ENCODE results near the gene TPD52L2.

The TPD52L2 gene

DNA sequence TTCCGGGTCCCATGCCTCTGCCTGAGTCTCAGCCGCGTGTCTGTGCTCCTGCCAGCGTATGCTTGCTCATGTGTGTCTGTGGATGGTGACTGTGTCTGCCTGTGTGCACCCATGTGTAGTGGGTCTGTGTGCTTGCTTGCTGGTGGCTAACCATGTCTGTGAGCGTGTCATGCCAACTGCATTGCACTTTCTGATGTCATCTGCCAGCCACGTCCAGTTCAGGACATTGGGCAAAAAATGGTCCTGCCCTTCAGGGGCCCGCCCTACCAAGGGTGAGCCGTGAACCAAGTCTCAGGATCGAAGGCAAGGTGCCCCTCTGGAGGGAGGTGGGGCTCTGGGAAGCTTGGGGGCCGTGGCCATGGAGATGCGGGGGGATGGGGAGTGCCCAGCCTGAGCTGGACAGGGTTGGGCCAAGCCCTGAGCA, 24.7 kb upstream of the TPD52L2 start:
- Histone ChIP-seq H3K4me1 (peaks cover 75 to 93% (median 91%) of the 10 kb centered on the region in 10 experiments), H3K9me3 (replicated peaks in 1 of 11) (no peaks in the 10 kb centered on the region), H3K36me3 (no peaks in the 10 kb centered on the region), H3K27ac (peak overlapping the region in 3 of 11 experiments; percentile 35 to 71 (median 40); a peak in 6 of 22 replicates), H4K20me1 (peaks cover 0 to 28% (median 0%) of the 10 kb centered on the region in 11 experiments; a peak in 8 of 22 replicates), H3K9ac (peak overlapping the region in 1 of 11 experiments; percentile 1; a peak in 1 of 22 replicates), H3K4me2 (peak overlapping the region in 10 of 11 experiments; percentile 7 to 100 (median 96); a peak in 19 of 22 replicates), H3K27me3 (peaks cover 8 to 39% (median 11%) of the 10 kb centered on the region in 11 experiments; a peak in 16 of 22 replicates), H3K4me3 (no peak overlapping the region)
- TF ChIP-seq Cebpa-rat (IDR thresholded peaks at IDR 0.05), result no peak

DNA sequence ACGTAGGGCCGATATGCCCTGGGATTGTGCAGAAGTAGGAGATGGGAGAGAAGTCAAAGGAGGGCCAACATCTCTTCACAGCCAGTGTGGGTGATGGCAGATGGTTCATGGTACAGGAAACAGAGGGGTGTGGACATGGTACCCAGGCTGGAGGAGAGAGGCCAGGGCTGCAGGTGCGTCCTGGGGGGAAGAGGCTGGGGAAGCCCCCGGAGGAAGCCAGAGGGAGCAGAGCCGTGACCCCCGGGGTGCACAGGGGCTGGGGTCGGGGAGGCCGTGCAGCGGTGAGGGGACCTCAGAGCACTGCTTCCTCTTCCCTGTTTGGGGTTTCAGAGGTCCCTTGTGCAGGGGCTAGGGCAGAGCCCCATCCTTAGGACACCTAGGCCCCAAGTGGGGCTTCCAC, 22.8 kb upstream of the TPD52L2 start:
- no peak for TF ChIP-seq Cebpa-rat (IDR thresholded peaks at IDR 0.05)
- peak overlapping the region; percentile 54 to 100 (median 98) for H3K4me2 ChIP-seq
- H3K9me3 ChIP-seq (replicated peaks in 1 of 11), result no peaks in the 10 kb centered on the region
- H3K4me1 ChIP-seq, result peaks cover 83 to 100% (median 99%) of the 10 kb centered on the region in 10 experiments
- peaks cover 0 to 20% (median 0%) of the 10 kb centered on the region in 11 experiments; a peak in 8 of 22 replicates for H4K20me1 ChIP-seq
- no peaks in the 10 kb centered on the region for H3K36me3 ChIP-seq
- peak overlapping the region in 2 of 10 experiments; percentile 24; a peak in 1 of 20 replicates for H3K4me3 ChIP-seq
- peak overlapping the region in 4 of 11 experiments; percentile 12 to 33 (median 32); a peak in 4 of 22 replicates for H3K9ac ChIP-seq
- peaks cover 2 to 35% (median 4%) of the 10 kb centered on the region in 11 experiments; a peak in 14 of 22 replicates for H3K27me3 ChIP-seq
- peak overlapping the region in 6 of 11 experiments; percentile 34 to 71 (median 54); a peak in 11 of 22 replicates for H3K27ac ChIP-seq

- Histone ChIP-seq H3K4me2 (peak overlapping the region; percentile 81 to 100 (median 98)), H3K9me3 (replicated peaks in 1 of 11) (no peaks in the 10 kb centered on the region), H4K20me1 (peaks cover 0 to 16% (median 0%) of the 10 kb centered on the region in 11 experiments; a peak in 4 of 22 replicates), H3K27me3 (peaks cover 0 to 35% (median 0%) of the 10 kb centered on the region in 11 experiments; a peak in 6 of 22 replicates), H3K9ac (peak overlapping the region in 3 of 11 experiments; percentile 45 to 60 (median 59); a peak in 3 of 22 replicates), H3K4me3 (peak overlapping the region in 2 of 10 experiments; percentile 55 to 60; a peak in 3 of 20 replicates), H3K36me3 (no peaks in the 10 kb centered on the region), H3K4me1 (peaks cover 83 to 100% (median 99%) of the 10 kb centered on the region in 10 experiments), H3K27ac (peak overlapping the region in 4 of 11 experiments; percentile 38 to 61 (median 54); a peak in 6 of 22 replicates)
- TF ChIP-seq Cebpa-rat (IDR thresholded peaks at IDR 0.05), result no peak
Measured at GRCh38 chr20:63843222-63843621, 21.8 kb upstream of the TPD52L2 start.

GRCh38 chr20:63843778-63844177, 21.3 kb upstream of the TPD52L2 start:
- Histone ChIP-seq H3K36me3 (no peaks in the 10 kb centered on the region), H3K4me3 (peak overlapping the region in 7 of 10 experiments; percentile 5 to 60 (median 43); a peak in 9 of 20 replicates), H3K4me2 (peak overlapping the region; percentile 81 to 100 (median 98)), H4K20me1 (peaks cover 0 to 16% (median 0%) of the 10 kb centered on the region in 11 experiments; a peak in 4 of 22 replicates), H3K4me1 (peaks cover 83 to 100% (median 98%) of the 10 kb centered on the region in 10 experiments), H3K27ac (peak overlapping the region in 6 of 11 experiments; percentile 17 to 61 (median 38); a peak in 7 of 22 replicates), H3K9ac (peak overlapping the region in 7 of 11 experiments; percentile 24 to 60 (median 39); a peak in 8 of 22 replicates), H3K27me3 (peaks cover 0 to 35% (median 0%) of the 10 kb centered on the region in 11 experiments; a peak in 6 of 22 replicates), H3K9me3 (replicated peaks in 1 of 11) (no peaks in the 10 kb centered on the region)
- no peak for TF ChIP-seq Cebpa-rat (IDR thresholded peaks at IDR 0.05)

- peak overlapping the region in 7 of 10 experiments; percentile 15 to 60 (median 43); a peak in 11 of 20 replicates for H3K4me3 ChIP-seq
- peak overlapping the region; percentile 81 to 100 (median 98) for H3K4me2 ChIP-seq
- peak overlapping the region in 6 of 11 experiments; percentile 17 to 61 (median 38); a peak in 7 of 22 replicates for H3K27ac ChIP-seq
- H4K20me1 ChIP-seq, result peaks cover 0 to 16% (median 0%) of the 10 kb centered on the region in 11 experiments; a peak in 4 of 22 replicates
- H3K36me3 ChIP-seq, result no peaks in the 10 kb centered on the region
- no peak for TF ChIP-seq Cebpa-rat (IDR thresholded peaks at IDR 0.05)
- no peaks in the 10 kb centered on the region for H3K9me3 ChIP-seq (replicated peaks in 1 of 11)
- peaks cover 80 to 92% (median 91%) of the 10 kb centered on the region in 10 experiments for H3K4me1 ChIP-seq
- H3K9ac ChIP-seq, result peak overlapping the region in 8 of 11 experiments; percentile 19 to 60 (median 38); a peak in 13 of 22 replicates
- peaks cover 0 to 33% (median 0%) of the 10 kb centered on the region in 11 experiments; a peak in 6 of 22 replicates for H3K27me3 ChIP-seq
Measured at GRCh38 chr20:63844511-63844991, 20.5 kb upstream of the TPD52L2 start.

GRCh38 chr20:63846128-63846771, 18.8 kb upstream of the TPD52L2 start:
- H3K4me1 ChIP-seq, result peaks cover 79 to 90% (median 84%) of the 10 kb centered on the region in 10 experiments
- H3K27me3 ChIP-seq, result peaks cover 0 to 31% (median 0%) of the 10 kb centered on the region in 11 experiments; a peak in 5 of 22 replicates
- H3K9me3 ChIP-seq (replicated peaks in 1 of 11), result peaks cover 0 to 6% (median 0%) of the 10 kb centered on the region in 11 experiments; a peak in 2 of 22 replicates
- H3K27ac ChIP-seq, result peak overlapping the region in 9 of 11 experiments; percentile 4 to 75 (median 59); a peak in 14 of 22 replicates
- TF ChIP-seq Cebpa-rat (IDR thresholded peaks at IDR 0.05), result no peak
- peak overlapping the region; percentile 81 to 100 (median 98) for H3K4me2 ChIP-seq
- H4K20me1 ChIP-seq, result peaks cover 0 to 16% (median 0%) of the 10 kb centered on the region in 11 experiments; a peak in 4 of 22 replicates
- H3K9ac ChIP-seq, result peak overlapping the region; percentile 3 to 71 (median 57); a peak in 17 of 22 replicates
- peak overlapping the region in 7 of 10 experiments; percentile 10 to 61 (median 40); a peak in 8 of 20 replicates for H3K4me3 ChIP-seq
- no peaks in the 10 kb centered on the region for H3K36me3 ChIP-seq

- Histone ChIP-seq H3K9ac (peak overlapping the region in 10 of 11 experiments; percentile 2 to 71 (median 62); a peak in 18 of 22 replicates), H3K27me3 (peaks cover 0 to 31% (median 0%) of the 10 kb centered on the region in 11 experiments; a peak in 5 of 22 replicates), H4K20me1 (peaks cover 0 to 16% (median 0%) of the 10 kb centered on the region in 11 experiments; a peak in 4 of 22 replicates), H3K4me1 (peaks cover 78 to 92% (median 84%) of the 10 kb centered on the region in 10 experiments), H3K27ac (peak overlapping the region in 10 of 11 experiments; percentile 50 to 75 (median 68); a peak in 13 of 22 replicates), H3K36me3 (no peaks in the 10 kb centered on the region), H3K4me3 (peak overlapping the region in 3 of 10 experiments; percentile 44 to 61 (median 47); a peak in 5 of 20 replicates), H3K4me2 (peak overlapping the region; percentile 81 to 100 (median 98)), H3K9me3 (replicated peaks in 1 of 11) (peaks cover 0 to 6% (median 0%) of the 10 kb centered on the region in 11 experiments; a peak in 2 of 22 replicates)
- TF ChIP-seq Cebpa-rat (IDR thresholded peaks at IDR 0.05), result no peak
Measured at GRCh38 chr20:63846888-63847236, 18.2 kb upstream of the TPD52L2 start.
